ENCODE results near the gene CRKL.
A peak's percentile ranks its signal among the peaks of the same experiment; 100 is the strongest.

The CRKL gene

GRCh38 chr22:20957102-20957682 is 40.0 kb downstream of the CRKL start:
- Histone ChIP-seq H3K4me1 (ENCODE audit: control insufficient read depth in 1 of 2, insufficient read depth in 1 of 2, low read depth in 1 of 2, low read length in 1 of 2) (peaks cover 14 to 22% of the 10 kb centered on the region in 2 experiments), H3K27ac (no peak overlapping the region), H3K9me3 (no peaks in the 10 kb centered on the region), H3K4me3 (ENCODE audit: low read depth in 1 of 2, low read length in 1 of 2) (peak overlapping the region; percentile 61 to 72), H3K36me3 (peaks cover 19% of the 10 kb centered on the region), H3K27me3 (peaks cover 9% of the 10 kb centered on the region)
- TF ChIP-seq, protein P1, sequence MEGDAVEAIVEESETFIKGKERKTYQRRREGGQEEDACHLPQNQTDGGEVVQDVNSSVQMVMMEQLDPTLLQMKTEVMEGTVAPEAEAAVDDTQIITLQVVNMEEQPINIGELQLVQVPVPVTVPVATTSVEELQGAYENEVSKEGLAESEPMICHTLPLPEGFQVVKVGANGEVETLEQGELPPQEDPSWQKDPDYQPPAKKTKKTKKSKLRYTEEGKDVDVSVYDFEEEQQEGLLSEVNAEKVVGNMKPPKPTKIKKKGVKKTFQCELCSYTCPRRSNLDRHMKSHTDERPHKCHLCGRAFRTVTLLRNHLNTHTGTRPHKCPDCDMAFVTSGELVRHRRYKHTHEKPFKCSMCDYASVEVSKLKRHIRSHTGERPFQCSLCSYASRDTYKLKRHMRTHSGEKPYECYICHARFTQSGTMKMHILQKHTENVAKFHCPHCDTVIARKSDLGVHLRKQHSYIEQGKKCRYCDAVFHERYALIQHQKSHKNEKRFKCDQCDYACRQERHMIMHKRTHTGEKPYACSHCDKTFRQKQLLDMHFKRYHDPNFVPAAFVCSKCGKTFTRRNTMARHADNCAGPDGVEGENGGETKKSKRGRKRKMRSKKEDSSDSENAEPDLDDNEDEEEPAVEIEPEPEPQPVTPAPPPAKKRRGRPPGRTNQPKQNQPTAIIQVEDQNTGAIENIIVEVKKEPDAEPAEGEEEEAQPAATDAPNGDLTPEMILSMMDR (IDR thresholded peaks at IDR 0.05), result no peak

GRCh38 chr22:20957683-20958431 is 40.6 kb downstream of the CRKL start:
- TF ChIP-seq, protein P1 (IDR thresholded peaks at IDR 0.05), result no peak
- Histone ChIP-seq H3K9me3 (no peaks in the 10 kb centered on the region), H3K4me3 (ENCODE audit: low read depth in 1 of 2, low read length in 1 of 2) (peak overlapping the region; percentile 61 to 72), H3K4me1 (ENCODE audit: control insufficient read depth in 1 of 2, insufficient read depth in 1 of 2, low read depth in 1 of 2, low read length in 1 of 2) (peaks cover 14 to 22% of the 10 kb centered on the region in 2 experiments), H3K27me3 (peaks cover 9% of the 10 kb centered on the region), H3K36me3 (peaks cover 13% of the 10 kb centered on the region), H3K27ac (no peak overlapping the region)

DNA sequence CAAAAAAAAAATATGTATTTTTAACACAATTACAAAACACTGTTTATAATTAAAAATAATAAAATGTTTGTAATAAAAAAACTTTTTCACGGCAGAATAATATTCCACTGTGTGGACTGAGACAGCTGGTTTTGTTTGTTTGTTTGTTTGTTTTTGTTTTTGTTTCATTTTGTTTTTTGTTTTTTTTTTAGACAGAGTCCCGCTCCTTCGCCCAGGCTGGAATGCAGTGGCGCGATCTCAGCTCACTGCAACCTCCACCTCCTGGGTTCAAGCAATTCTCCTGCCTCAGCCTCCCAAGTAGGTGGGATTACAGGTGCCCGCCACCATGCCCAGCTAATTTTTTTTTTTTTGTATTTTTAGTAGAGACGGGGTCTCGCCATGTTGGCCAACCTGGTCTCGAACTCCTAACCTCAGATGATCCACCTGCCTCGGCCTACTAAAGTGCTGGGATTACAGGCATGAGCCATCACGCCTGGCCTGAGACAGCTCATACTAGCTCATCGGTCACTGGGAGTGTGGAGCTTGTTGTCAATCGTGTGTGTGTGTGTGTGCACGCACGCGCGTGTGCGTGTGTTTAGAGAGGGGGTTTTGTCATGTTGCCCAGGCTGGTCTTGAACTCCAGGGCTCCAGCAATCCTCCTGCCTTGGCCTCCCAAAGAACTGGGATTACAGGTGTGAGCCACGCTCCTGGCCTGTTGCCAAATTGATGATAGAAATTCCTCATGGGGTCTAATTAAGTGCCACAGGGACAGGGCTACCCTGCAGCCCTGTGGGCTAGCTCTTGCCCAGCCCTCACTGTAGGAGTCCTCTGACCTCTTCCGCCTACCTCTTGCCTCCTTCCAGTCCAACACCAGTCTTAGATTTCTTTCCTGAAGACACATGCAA is 42.6 kb downstream of the CRKL start:
- Histone ChIP-seq H3K36me3 (no peaks in the 10 kb centered on the region), H3K4me3 (ENCODE audit: low read depth in 1 of 2, low read length in 1 of 2) (no peak overlapping the region), H3K4me1 (ENCODE audit: control insufficient read depth in 1 of 2, insufficient read depth in 1 of 2, low read depth in 1 of 2, low read length in 1 of 2) (peaks cover 14 to 22% of the 10 kb centered on the region in 2 experiments), H3K9me3 (no peaks in the 10 kb centered on the region), H3K27ac (no peak overlapping the region), H3K27me3 (peaks cover 28% of the 10 kb centered on the region)
- TF ChIP-seq, protein P1 (IDR thresholded peaks at IDR 0.05), result no peak

GRCh38 chr22:20960609-20961008 is 43.4 kb downstream of the CRKL start:
- no peaks in the 10 kb centered on the region for H3K9me3 ChIP-seq
- H3K4me1 ChIP-seq (ENCODE audit: control insufficient read depth in 1 of 2, insufficient read depth in 1 of 2, low read depth in 1 of 2, low read length in 1 of 2), result peaks cover 14 to 27% of the 10 kb centered on the region in 2 experiments
- no peak overlapping the region for H3K27ac ChIP-seq
- TF ChIP-seq, protein P1 (IDR thresholded peaks at IDR 0.05), result no peak
- no peak overlapping the region for H3K4me3 ChIP-seq (ENCODE audit: low read depth in 1 of 2, low read length in 1 of 2)
- peaks cover 36% of the 10 kb centered on the region for H3K27me3 ChIP-seq
- H3K36me3 ChIP-seq, result no peaks in the 10 kb centered on the region

DNA sequence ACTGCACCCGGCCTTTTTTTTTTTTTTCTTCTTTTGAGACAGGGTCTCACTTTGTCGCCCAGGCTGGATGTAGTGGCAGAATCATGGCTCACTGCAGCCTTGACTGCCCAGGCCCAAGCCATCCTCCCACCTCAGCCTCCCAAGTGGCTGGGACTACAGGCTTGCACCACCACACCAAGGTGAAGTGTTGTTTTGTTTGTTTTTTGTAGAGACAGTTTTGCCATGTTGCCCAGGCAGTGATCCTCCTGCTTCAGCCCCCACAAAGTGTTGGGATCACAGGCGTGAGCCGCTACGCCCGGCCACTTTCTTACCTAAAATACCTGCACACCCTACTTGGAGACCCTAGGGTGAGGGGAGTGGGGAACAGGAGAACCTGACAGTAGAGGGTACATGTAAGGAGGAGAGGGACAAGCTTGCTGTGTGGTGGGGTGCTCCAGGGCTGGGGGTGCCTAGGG is 45.3 kb downstream of the CRKL start:
- Histone ChIP-seq H3K36me3 (no peaks in the 10 kb centered on the region), H3K27me3 (peaks cover 37% of the 10 kb centered on the region), H3K4me1 (ENCODE audit: control insufficient read depth in 1 of 2, insufficient read depth in 1 of 2, low read depth in 1 of 2, low read length in 1 of 2) (peaks cover 7 to 17% of the 10 kb centered on the region in 2 experiments)

More for the DNA sequence above, 45.3 kb downstream of the CRKL start:
- no peak overlapping the region for H3K27ac ChIP-seq
- no peaks in the 10 kb centered on the region for H3K9me3 ChIP-seq
- no peak overlapping the region for H3K4me3 ChIP-seq (ENCODE audit: low read depth in 1 of 2, low read length in 1 of 2)
- TF ChIP-seq, protein P1 (IDR thresholded peaks at IDR 0.05), result no peak

All from neutrophil (primary cell).